Activated CD4-positive, alpha-beta T cell treated with anti-CD3 and anti-CD28 coated beads, Interleukin-2, Interleukin-4, amounts not matched to agents 100 ng/mL and 50 ng/mL, durations not matched to agents 16 hours and 8 hours (primary cell): ENCODE measurements around the gene AP4B1.

ENCODE experiments used
- DNase-seq: peaks from one replicate; pipeline ENCODE4 v3.0.0-alpha.2; 2020; ENCODE audit warnings: low spot score

The AP4B1 gene

DNA sequence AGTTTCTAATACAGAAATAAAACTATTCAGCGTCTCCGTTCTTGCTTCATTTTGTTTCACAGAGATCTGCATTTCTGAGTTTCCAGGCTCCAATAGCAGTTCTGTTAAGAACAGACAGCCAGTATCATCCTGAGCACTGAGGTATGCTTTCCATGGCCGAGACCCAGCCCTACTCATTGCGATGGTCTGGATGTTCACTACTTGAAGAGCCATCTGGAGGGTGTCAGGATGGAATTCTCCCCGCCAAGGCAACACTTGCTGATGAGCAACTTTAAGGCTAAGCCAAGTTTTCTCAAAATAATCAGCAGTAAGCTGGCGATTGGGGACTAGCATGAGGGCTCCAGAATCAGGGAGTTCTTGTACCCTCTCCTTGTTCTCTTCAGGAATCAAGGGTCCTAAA is 9.5 kb downstream of the AP4B1 start:
- no peak for DNase-seq

GRCh38 chr1:113893267-113893666 is 11.3 kb downstream of the AP4B1 start:
- DNase-seq, result no peak

- no peak for DNase-seq
Measured at GRCh38 chr1:113891631-113892220, 12.9 kb downstream of the AP4B1 start.

DNA sequence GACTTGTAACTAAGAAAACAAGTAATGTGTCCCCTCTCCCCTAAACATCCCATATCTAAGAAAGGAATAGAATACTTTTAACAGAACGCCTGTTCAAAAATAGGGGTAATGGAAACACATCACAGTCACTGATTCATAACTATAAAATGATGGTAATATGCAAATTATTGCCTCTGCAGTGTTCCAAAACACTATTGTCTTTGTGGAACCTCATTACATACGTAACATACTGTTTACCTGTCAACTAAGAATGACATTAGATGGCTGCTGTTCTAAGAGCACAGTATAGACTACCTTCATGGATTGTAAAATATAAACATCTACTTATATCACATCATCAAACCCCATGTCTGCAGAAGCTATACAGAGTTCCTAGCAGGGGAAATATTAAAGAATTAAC is 13.8 kb downstream of the AP4B1 start:
- no peak for DNase-seq

DNA sequence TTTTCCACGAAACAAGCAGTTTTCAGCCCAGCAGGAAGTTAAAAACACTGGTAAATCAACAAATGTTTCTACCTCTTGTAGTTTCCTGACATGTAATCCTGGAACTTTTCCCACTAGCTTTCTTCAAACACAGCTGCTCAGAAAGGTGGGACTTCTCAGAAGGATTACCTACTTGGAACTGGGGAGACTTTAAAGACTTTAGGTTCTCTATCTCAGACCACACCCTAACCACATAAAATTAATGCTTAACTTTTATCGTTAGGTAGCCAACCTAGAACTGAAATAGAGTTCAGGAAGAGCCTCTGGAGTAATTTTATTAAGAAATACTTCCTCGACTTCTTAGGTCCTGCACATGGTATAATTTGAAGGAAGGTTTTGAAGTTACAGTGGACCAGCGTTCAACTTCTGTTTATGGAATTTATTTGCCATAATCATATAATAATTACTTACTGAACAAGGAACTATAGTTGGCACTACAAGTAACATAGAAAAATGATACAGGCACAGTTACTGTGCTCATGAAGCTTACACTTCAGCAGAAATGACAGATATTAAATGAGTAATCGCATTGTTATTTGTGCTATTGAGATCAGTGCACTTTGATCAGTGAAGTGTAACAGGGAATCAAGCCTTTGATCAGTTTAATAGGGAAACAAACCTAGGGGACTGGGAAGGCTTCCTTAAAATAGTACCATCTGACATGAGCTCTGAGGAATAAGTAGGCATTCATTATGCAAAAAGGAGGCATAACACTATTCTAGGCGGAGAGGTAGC is 17.0 kb downstream of the AP4B1 start, which contains the start of gene BCL2L15:
Gene BCL2L15, minus strand, starts transcription at position 180 of the 774 bp plus-strand sequence. CDS start 206 bp downstream, outside the sequence.
- no peak for DNase-seq

- DNase-seq, result no peak
Measured at GRCh38 chr1:113886417-113887401, 17.9 kb downstream of the AP4B1 start.

DNA sequence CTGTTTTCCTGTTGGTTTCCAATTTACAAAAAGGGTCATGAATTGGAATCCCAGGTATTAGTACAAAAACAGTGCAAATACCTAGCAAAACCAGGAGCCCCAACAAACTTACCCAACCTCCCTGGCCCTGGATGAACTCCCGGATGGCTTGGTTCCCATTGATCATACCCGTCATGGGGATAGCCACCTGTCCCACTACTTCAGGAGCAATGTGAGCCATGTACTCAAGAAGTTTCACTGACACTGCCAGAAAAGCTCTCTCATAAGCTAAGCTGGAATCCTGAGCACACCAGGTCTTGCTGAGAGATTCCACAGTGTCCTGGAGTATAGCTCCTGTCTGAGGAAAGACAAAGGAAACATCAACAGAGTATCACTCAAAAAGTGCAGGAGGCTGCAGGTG is 22.9 kb downstream of the AP4B1 start:
- DNase-seq, result no peak

GRCh38 chr1:113879739-113880038 is 24.9 kb downstream of the AP4B1 start:
- DNase-seq, result no peak

DNA sequence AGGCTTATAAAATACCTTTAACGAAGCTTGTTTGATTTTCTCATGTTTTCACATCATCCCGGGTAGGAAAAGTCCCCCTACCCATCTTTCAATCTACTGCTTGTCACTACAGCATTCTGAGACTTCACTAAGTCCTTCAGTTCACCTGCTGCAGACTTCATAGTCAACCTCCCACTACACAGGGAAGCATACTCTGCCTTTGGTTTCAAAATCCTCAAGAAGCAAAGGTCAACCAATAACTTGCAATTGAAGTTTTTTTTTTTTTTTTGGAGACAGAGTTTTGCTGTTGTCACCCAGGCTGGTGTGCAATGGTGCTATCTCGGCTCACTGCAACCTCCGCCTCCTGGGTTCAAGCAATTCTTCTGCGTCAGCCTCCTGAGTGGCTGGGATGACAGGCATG is 28.4 kb downstream of the AP4B1 start:
- DNase-seq, result no peak

DNA sequence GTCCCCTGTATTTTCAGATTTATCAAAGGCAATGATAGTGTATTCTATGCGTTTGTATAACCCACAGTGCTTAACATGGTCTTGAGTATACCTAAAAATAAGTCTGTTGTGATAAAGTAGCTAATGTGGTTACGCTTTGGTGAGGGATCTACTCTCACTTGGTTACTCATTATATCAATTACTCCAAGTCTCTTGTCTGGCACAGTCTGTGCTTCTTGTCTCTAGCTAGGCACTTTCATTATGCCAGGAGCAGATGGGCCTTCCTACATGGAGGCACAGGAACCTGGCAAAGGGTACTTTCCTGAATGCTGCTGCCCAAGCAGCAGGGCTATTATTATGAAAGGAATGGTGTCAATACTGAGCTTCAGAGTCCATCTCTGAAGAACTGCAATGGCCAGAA is 28.9 kb downstream of the AP4B1 start:
- DNase-seq, result no peak

DNA sequence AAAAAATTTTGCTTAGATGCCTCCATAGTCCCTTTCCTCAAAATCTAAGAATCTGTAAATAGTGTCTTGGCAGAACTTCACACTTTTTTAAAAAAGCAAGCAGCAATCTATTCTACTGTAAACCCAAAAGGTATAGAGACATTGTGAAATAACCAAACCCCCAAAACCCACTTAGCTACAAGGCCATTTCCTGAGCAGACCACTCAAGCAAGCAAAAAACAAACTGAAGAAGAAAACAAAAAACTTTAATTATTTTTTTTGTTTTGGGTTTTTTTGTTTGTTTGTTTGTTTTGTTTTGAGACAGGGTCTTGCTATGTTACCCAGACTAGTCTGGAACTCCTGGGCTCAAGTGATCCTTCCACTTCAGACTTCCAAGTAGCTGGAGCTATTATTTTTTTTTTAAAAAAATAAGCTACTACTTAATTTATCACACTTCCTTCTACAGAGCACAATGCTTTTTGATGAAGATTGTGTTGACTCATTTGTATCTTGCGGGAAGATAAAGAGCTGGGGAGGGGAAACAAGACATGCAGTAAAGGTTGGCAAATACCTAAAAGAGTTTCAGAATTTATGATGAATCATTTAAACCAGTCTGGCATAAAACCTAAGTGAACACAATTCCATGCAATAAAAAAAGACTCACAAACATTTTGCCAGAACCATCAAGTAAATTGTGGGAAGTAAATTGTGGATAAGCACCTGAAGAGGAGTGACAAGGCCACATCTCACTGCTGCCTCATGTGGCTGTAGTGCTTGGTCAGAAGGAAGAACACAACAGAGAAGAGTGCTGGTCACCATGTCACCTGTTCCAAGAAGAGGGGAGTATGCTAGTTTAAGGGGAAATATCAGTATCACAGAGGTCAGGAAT is 30.4 kb downstream of the AP4B1 start:
- peak; percentile 73 for DNase-seq

DNA sequence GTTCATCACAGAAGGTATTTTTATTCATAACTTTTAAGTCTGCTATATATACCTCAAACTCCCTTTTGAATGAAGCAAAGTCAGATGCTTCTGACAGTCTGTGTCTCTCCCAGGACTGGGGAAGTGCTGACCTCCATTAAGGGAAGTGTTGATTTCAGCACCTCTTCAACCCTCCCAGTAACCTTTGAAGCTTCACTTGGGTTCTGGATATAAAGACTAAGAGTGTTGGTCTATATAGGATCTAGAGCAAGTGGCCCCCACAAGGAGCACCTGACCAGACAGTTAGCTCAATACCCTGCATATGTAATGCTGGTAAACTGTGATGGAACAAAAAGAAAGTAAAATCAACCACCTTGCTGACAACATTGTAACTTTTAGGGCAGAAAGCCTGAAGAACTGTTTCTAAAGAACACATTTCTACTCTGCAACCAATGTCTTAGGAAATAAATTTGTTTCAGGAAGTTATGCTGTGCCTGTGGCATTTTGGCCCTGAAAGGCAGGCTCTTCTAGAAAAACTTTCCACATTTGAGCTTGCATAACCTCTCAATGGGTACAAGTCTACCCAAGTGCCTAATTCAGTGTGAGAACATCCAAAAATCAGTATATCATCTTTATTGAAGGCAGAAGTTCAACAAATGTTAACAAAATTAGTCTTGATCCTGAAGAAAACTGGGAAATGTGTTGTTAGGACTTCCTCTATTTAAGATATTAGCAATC is 32.2 kb downstream of the AP4B1 start:
- DNase-seq, result no peak

DNA sequence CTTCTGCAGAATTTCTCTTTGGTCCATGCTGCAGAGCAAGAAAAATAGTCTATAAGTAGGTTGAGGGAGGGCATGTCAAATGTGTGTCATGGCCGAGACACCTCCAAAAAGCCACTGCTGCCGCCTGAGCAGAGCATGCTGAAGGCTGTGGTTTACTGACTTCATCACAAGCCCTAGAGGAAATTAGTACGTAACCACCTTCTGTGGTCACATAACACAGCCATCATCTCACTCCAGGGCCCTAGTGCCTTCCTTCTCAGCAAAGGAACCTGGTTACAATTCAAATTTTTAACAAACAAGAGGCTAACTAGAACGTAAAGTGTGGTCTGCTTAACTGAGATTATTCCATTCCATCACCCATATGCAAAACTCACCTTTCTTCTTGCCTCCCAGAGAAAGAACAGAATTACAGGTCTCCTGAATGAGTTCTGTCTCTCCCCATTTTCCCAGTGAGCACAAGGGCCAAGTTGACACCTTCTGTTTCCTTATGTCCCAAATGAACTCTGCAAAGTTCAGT is 32.9 kb downstream of the AP4B1 start, which contains the start of gene PTPN22:
Gene PTPN22, minus strand, starts transcription at position 116 of the 517 bp plus-strand sequence.
- peak; percentile 94 for DNase-seq

DNA sequence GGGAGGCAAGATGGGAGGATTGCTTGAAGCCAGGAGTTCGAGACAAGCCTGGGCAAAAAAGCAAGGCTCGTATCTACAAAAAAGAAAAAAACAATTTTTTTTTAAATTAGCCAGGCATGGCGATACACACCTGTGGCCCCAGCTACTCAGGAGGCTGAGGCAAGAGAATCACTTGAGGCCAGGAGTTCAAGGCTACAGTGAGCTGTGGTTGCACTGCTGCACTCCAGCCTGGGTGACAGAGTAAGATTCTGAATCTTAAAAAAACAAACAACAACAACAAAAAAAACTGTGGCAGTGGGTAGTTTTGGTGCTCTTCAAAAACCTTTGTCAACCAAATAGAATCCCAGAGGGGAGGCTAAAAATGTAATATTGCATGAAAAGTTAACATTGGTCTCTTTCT is 33.8 kb downstream of the AP4B1 start:
- no peak for DNase-seq

GRCh38 chr1:113868387-113869083 is 36.1 kb downstream of the AP4B1 start:
- DNase-seq, result peak; percentile 50

DNA sequence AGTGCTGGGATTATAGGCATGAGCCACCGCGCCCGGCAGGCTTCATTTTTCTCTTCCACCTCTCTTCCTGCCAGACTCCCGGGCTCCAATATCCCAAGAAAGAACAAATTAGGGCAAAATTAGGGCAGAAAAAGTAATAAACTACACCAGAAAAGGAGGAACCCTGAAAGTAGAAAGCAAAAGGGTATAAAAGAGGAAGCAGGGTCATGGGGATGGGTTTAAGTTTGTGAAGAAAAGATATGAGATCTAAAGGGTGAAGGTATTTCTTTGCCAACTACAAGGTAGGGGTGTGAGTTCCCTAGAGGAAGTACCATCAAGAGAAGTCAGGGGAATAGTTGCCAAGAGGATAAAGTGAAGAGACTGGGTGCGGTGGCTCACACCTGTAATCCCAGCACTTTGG is 43.0 kb downstream of the AP4B1 start:
- no peak for DNase-seq

GRCh38 chr1:113860891-113861290 is 43.7 kb downstream of the AP4B1 start:
- DNase-seq, result no peak

GRCh38 chr1:113859478-113860175 is 45.0 kb downstream of the AP4B1 start:
- DNase-seq, result no peak

GRCh38 chr1:113858982-113859381 is 45.6 kb downstream of the AP4B1 start:
- DNase-seq, result no peak
